WTC11 (cell line): ENCODE results near the gene ANKRD29. TPM values are rescaled to one million over a fixed set of nuclear protein-coding genes. Genes with fewer than 3 reads are reported as not detected.

Experiments
- ATAC-seq: fragments of 200-7000 bp; cut with Tn5 transposase; 2 replicates; pipeline ENCODE4 v1.10.0; 2021; ENCODE audit warnings: mild to moderate bottlenecking, moderate library complexity
- CTCF ChIA-PET: fragments of 300-600 bp; sonication (Branson Sonifier 250); formaldehyde crosslinking; loops from one replicate; lab custom pipeline; 2021; ENCODE audit warnings: antibody characterized with exemption; lab: Charles Lee
- POLR2A ChIA-PET: fragments of 350-600 bp; sonication (Branson Sonifier 250); formaldehyde crosslinking; loops from one replicate; lab custom pipeline; 2021; ENCODE audit warnings: antibody characterized with exemption; lab: Charles Lee
- DNase-seq: peaks from one replicate; pipeline ENCODE4 v3.0.0; 2021; ENCODE audit warnings: low spot score
- H3K27ac Mint-ChIP-seq: 2 replicates; pipeline ENCODE4 v1.8.0; 2021; ENCODE audit warnings: mixed read lengths
- H3K27me3 Mint-ChIP-seq: 2 replicates; pipeline ENCODE4 v1.8.0; 2021; ENCODE audit warnings: low read depth, mild to moderate bottlenecking, moderate library complexity, mixed read lengths
- H3K36me3 Mint-ChIP-seq: 2 replicates; pipeline ENCODE4 v1.8.0; 2021; ENCODE audit warnings: mixed read lengths
- H3K4me1 Mint-ChIP-seq: 2 replicates; pipeline ENCODE4 v1.8.0; 2022; ENCODE audit warnings: mixed read lengths
- H3K4me3 Mint-ChIP-seq: 2 replicates; pipeline ENCODE4 v1.8.0; 2021; ENCODE audit warnings: mild to moderate bottlenecking, moderate library complexity, mixed read lengths
- H3K9me3 Mint-ChIP-seq: 2 replicates; pipeline ENCODE4 v1.8.0; 2021; ENCODE audit warnings: mixed read lengths
- AFF4 ChIP-seq: sonication (generic); formaldehyde crosslinking; IDR thresholded peaks from 2 replicates; pipeline ENCODE4 v1.8.1; 2023; ENCODE audit warnings: mild to moderate bottlenecking, missing genetic modification reagents, borderline replicate concordance
- AR ChIP-seq: fragments of 250-450 bp; sonication (Bioruptor Pico); IDR thresholded peaks from 2 replicates; pipeline ENCODE4 v1.9.0; 2021; ENCODE audit warnings: mild to moderate bottlenecking
- ATF1 ChIP-seq: sonication (generic); formaldehyde crosslinking; IDR thresholded peaks from 2 replicates; pipeline ENCODE4 v1.8.1; 2023; ENCODE audit warnings: mild to moderate bottlenecking, moderate library complexity, missing genetic modification reagents
- ELF4 ChIP-seq: sonication (generic); formaldehyde crosslinking; IDR thresholded peaks from 2 replicates; pipeline ENCODE4 v1.8.1; 2022; ENCODE audit warnings: low read depth, mild to moderate bottlenecking, moderate library complexity, missing genetic modification reagents
- GTF2I ChIP-seq: fragments of 250-450 bp; sonication (Bioruptor Pico); conservative IDR thresholded peaks from 2 replicates; pipeline ENCODE4 v1.4.0; 2021; ENCODE audit warnings: mild to moderate bottlenecking
- HMGA2 ChIP-seq: fragments of 250-450 bp; sonication (Bioruptor Pico); IDR thresholded peaks from 2 replicates; pipeline ENCODE4 v1.4.0; 2021; ENCODE audit warnings: mild to moderate bottlenecking, moderate library complexity
- JAZF1 ChIP-seq: fragments of 250-450 bp; sonication (Bioruptor Pico); IDR thresholded peaks from 2 replicates; pipeline ENCODE4 v1.9.0; 2021; ENCODE audit warnings: moderate library complexity, mild to moderate bottlenecking, inconsistent platforms
- MAX ChIP-seq: sonication (generic); formaldehyde crosslinking; IDR thresholded peaks from 2 replicates; pipeline ENCODE4 v1.8.0; 2022; ENCODE audit warnings: mild to moderate bottlenecking, missing genetic modification reagents
- NFE2L1 ChIP-seq: sonication (generic); formaldehyde crosslinking; IDR thresholded peaks from 2 replicates; pipeline ENCODE4 v1.8.1; 2023; ENCODE audit warnings: missing genetic modification reagents
- RELA ChIP-seq: sonication (generic); formaldehyde crosslinking; IDR thresholded peaks from 2 replicates; pipeline ENCODE4 v1.8.1; 2022; ENCODE audit warnings: missing genetic modification reagents, mild to moderate bottlenecking, borderline replicate concordance
- STAT6 ChIP-seq: sonication (generic); formaldehyde crosslinking; conservative IDR thresholded peaks from 2 replicates; pipeline ENCODE4 v1.8.1; 2023; ENCODE audit warnings: mild to moderate bottlenecking, low read depth, missing genetic modification reagents, moderate library complexity
- TEAD4 ChIP-seq: sonication (generic); formaldehyde crosslinking; IDR thresholded peaks from 2 replicates; pipeline ENCODE4 v1.8.0; 2022; ENCODE audit warnings: mild to moderate bottlenecking, missing genetic modification reagents
- ZNF263 ChIP-seq: sonication (generic); formaldehyde crosslinking; IDR thresholded peaks from 2 replicates; pipeline ENCODE4 v1.8.1; 2022; ENCODE audit warnings: low read depth, mild to moderate bottlenecking, moderate library complexity, missing genetic modification reagents
- ZSCAN18 ChIP-seq: fragments of 250-450 bp; sonication (Bioruptor Pico); IDR thresholded peaks from 2 replicates; pipeline ENCODE4 v2.1.2; 2022; ENCODE audit warnings: mild to moderate bottlenecking, moderate library complexity
- total RNA-seq: library from RNA; stranded (reverse); gene quantifications from 3 replicates; pipeline ENCODE4 v1.2.3, GENCODE V29; 2021

Gene ANKRD29
- total RNA-seq, 1 experiment from 2014 or later: 4.9 TPM

GRCh38 chr18:23592911-23593310 lies 69.8 kb downstream of the ANKRD29 start:
- Mint-ChIP-seq H3K4me1 (no peaks in the 10 kb centered on the region), H3K27ac (no peak overlapping the region), H3K9me3 (no peaks in the 10 kb centered on the region), H3K27me3 (no peaks in the 10 kb centered on the region), H3K36me3 (no peaks in the 10 kb centered on the region), H3K4me3 (no peak overlapping the region)
- ChIA-PET CTCF (no interaction called here), POLR2A (no interaction called here)
- ATAC-seq (no peak), DNase-seq (no peak)
- TF ChIP-seq ATF1 (CRISPR knock-in tag) (no peak), ZSCAN18 (no peak), RELA (CRISPR knock-in tag) (no peak), MAX (CRISPR knock-in tag) (no peak), AR (CRISPR knock-in tag) (no peak), JAZF1 (CRISPR knock-in tag) (no peak), TEAD4 (CRISPR knock-in tag) (no peak)

GRCh38 chr18:23591011-23591410 lies 71.7 kb downstream of the ANKRD29 start:
- ATAC-seq: no peak
- TF ChIP-seq ZNF263 (CRISPR knock-in tag) (no peak), GTF2I (CRISPR knock-in tag) (no peak), HMGA2 (CRISPR knock-in tag) (no peak), STAT6 (CRISPR knock-in tag) (no peak), AFF4 (CRISPR knock-in tag) (no peak), ELF4 (no peak), JAZF1 (CRISPR knock-in tag) (no peak), NFE2L1 (CRISPR knock-in tag) (no peak)
- Mint-ChIP-seq H3K4me3 (no peak overlapping the region), H3K4me1 (peaks cover 6% of the 10 kb centered on the region; the same call in 1 of the 2 replicates), H3K9me3 (no peaks in the 10 kb centered on the region), H3K27ac (no peak overlapping the region), H3K36me3 (no peaks in the 10 kb centered on the region), H3K27me3 (no peaks in the 10 kb centered on the region)
- POLR2A ChIA-PET: interaction anchor here (0.7 kb wide), 1 partner anchor 504 kb away, joined by 4 read pairs; no protein-coding TSS in a partner anchor
- CTCF ChIA-PET: interaction anchor here (0.8 kb wide), 1 partner anchor 112 kb away, joined by 3 read pairs; no protein-coding TSS in a partner anchor
- no peak for DNase-seq
